Measurements from ENCODE around the gene WNT16. TPM values are rescaled to one million over a fixed set of nuclear protein-coding genes. Genes with fewer than 3 reads are reported as not detected.

Gene WNT16
- total RNA-seq, 1 donor from 2014 or later = not detected

GRCh38 chr7:121355574-121355973 is 26.8 kb downstream of the WNT16 start:
- no peak for DNase-seq (ENCODE audit: low spot score in 2 of 2)
- Histone ChIP-seq H3K4me3 (no peak overlapping the region), H3K27me3 (no peaks in the 10 kb centered on the region), H3K36me3 (peaks cover 4 to 24% of the 10 kb centered on the region in 2 donors), H3K27ac (no peak overlapping the region), H3K9me3 (no peaks in the 10 kb centered on the region), H3K4me1 (no peaks in the 10 kb centered on the region)
- intact Hi-C loops (cut with DNase I) = no loop called here
- TF ChIP-seq, protein P1, sequence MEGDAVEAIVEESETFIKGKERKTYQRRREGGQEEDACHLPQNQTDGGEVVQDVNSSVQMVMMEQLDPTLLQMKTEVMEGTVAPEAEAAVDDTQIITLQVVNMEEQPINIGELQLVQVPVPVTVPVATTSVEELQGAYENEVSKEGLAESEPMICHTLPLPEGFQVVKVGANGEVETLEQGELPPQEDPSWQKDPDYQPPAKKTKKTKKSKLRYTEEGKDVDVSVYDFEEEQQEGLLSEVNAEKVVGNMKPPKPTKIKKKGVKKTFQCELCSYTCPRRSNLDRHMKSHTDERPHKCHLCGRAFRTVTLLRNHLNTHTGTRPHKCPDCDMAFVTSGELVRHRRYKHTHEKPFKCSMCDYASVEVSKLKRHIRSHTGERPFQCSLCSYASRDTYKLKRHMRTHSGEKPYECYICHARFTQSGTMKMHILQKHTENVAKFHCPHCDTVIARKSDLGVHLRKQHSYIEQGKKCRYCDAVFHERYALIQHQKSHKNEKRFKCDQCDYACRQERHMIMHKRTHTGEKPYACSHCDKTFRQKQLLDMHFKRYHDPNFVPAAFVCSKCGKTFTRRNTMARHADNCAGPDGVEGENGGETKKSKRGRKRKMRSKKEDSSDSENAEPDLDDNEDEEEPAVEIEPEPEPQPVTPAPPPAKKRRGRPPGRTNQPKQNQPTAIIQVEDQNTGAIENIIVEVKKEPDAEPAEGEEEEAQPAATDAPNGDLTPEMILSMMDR (IDR thresholded peaks at IDR 0.05) = no peak

DNA sequence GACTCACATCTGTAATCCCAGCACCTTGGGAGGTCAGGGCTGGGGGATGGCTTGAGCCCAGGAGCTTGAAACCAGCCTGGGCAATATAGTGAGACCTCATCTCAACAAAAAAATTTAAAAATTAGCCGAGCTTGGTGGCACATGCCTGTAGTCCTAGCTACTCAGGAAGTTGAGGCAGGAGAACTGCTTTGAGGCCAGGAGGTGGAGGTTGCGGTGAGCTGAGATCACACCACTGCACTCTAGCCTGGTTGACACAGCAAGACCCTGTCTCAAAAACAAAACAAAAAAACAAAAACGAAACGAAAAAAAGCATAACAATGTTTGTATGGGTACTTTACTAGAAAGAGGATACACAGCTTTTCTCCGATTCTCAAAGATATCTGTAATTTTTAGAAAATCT is 31.8 kb downstream of the WNT16 start:
- intact Hi-C loops (cut with DNase I) = no loop called here
- TF ChIP-seq, protein P1 (IDR thresholded peaks at IDR 0.05) = no peak
- Histone ChIP-seq H3K9me3 (no peaks in the 10 kb centered on the region), H3K27ac (no peak overlapping the region), H3K4me1 (no peaks in the 10 kb centered on the region), H3K4me3 (no peak overlapping the region), H3K36me3 (peaks cover 8 to 30% of the 10 kb centered on the region in 2 donors), H3K27me3 (no peaks in the 10 kb centered on the region)
- DNase-seq (ENCODE audit: low spot score in 2 of 2) = no peak

DNA sequence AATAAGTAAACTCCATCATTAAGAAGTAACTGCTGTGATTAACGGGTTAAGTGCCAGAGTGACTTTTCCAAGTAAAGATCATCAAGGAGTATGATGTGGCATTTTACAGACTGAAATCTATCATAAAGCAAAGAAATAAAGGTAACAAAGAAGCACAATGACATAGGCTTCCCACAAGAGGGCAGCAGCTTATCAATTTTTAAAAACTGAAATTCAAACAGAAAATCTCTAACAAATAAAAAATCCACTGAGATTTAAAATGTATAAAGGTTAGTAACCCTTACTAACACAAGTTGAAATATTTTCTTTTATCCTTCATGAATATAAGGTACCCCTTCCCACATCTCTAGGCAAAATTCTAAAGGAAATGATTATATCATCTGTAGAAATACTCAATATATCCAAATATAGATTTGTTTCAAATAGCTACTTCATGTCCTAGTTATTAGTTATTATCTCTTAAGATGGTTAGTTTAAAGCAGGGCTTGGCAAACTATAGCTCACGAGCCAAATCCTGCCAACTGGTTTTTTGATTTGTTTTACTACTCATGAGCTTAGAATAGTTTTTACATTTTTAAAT is 38.1 kb downstream of the WNT16 start:
- Histone ChIP-seq H3K27ac (no peak overlapping the region), H3K9me3 (no peaks in the 10 kb centered on the region), H3K36me3 (peaks cover 3 to 10% of the 10 kb centered on the region in 2 donors), H3K4me1 (no peaks in the 10 kb centered on the region), H3K4me3 (no peak overlapping the region), H3K27me3 (no peaks in the 10 kb centered on the region)
- intact Hi-C loops (cut with DNase I) = loop anchor here (1.0 to 2.0 kb wide), 3 partner anchors 28 to 628 kb away; no protein-coding TSS in a partner anchor
- DNase-seq (ENCODE audit: low spot score in 2 of 2) = no peak
- TF ChIP-seq, protein P1 (IDR thresholded peaks at IDR 0.05) = peak; percentile 56 to 77 (median 68)

GRCh38 chr7:121369462-121369861 is 40.7 kb downstream of the WNT16 start:
- intact Hi-C loops (cut with DNase I) = no loop called here
- no peak overlapping the region for H3K27ac ChIP-seq
- no peak for DNase-seq (ENCODE audit: low spot score in 2 of 2)

DNA sequence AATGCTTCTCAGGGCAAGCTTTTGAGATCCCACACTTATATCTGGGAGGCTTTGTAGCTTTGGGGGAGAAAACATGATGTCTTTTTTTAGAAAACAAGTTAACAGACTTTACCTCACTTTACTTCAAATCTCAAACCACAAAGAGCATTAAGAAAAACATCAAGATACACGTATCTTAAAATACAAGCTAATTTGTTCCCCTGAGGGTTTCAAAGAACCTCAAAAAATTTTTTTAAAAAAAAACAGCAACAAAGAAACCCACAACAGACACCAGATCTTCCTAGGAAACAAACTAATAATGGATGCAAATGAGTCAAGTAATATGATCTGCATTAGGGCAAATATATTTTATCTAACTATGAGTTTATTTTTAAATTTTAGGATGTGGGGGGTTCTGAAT is 42.6 kb downstream of the WNT16 start:
- H3K9me3 ChIP-seq = no peaks in the 10 kb centered on the region
- H3K4me3 ChIP-seq = no peak overlapping the region
- intact Hi-C loops (cut with DNase I) = no loop called here
- DNase-seq (ENCODE audit: low spot score in 2 of 2) = no peak
- no peak overlapping the region for H3K27ac ChIP-seq
- no peaks in the 10 kb centered on the region for H3K27me3 ChIP-seq
- no peaks in the 10 kb centered on the region for H3K4me1 ChIP-seq
- TF ChIP-seq, protein P1 (IDR thresholded peaks at IDR 0.05) = no peak
- peaks cover 3 to 24% of the 10 kb centered on the region in 2 donors for H3K36me3 ChIP-seq

More at GRCh38 chr7:121369462-121369861, 40.7 kb downstream of the WNT16 start:
- TF ChIP-seq, protein P1 (IDR thresholded peaks at IDR 0.05) = no peak
- H3K27me3 ChIP-seq = no peaks in the 10 kb centered on the region
- H3K9me3 ChIP-seq = no peaks in the 10 kb centered on the region
- no peaks in the 10 kb centered on the region for H3K4me1 ChIP-seq
- H3K4me3 ChIP-seq = no peak overlapping the region
- H3K36me3 ChIP-seq = peaks cover 3 to 8% of the 10 kb centered on the region in 2 donors

All from ascending aorta (tissue), 2 donors.